NT2/D1 (cell line): ENCODE data around the gene BCL2.

Experiments
- YY1 ChIP-seq: IDR thresholded peaks from 2 replicates; pipeline ENCODE4 v1.6.1; 2011; ENCODE audit not compliant: insufficient read length, insufficient read depth
- ZNF274 ChIP-seq: IDR thresholded peaks from 2 replicates; pipeline ENCODE4 v1.6.1; 2011; ENCODE audit warnings: mild to moderate bottlenecking, low read depth, low read length

DNA sequence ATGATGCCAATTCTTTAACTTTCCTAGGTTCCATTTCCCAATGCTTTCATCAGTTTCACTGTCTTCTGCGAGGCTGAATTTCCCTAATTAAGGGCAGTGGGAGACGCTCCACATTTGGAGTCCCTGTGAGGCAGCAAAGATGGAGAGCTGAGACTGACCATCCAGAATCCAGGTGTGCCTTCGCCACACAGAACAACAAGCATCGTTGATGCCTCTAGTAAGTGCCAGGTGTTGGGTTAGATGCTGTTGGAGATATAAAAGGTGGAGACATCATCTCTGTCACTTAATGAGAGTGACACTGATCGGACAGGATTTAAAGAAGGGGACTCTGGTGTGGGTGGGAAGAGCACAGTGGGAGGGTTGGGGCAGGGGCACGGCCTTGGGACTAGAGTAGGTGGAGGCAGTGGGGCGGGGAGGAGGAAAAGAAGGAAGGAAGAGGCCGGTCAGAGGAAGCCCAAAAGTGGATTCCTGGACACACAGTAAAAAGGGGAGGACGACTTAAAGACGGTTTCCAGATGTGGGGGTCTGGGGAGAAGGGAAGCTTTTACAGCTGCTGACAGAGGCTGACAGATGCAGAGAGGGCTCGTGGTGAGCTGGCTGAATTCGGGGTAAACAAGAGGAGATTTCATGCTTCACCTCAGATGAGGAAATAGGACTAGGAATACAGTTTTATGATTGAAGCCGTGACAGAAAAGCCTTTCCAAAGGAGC, 113.0 kb downstream of the BCL2 start:
- TF ChIP-seq YY1 (no peak), ZNF274 (no peak)
